Glutamatergic neuron (in vitro differentiated cells): ENCODE measurements around the gene SLC46A3. TPM values are rescaled to one million over a fixed set of nuclear protein-coding genes. Genes with fewer than 3 reads are reported as not detected.
"Not testable (repeated sequence)": the region's sequence is repeated elsewhere in the genome, so short reads cannot be mapped to it uniquely, and the experiment has no call there.

Source experiments
- DNase-seq: peaks from one replicate; pipeline ENCODE4 v3.0.0; 2022
- H3K27ac Mint-ChIP-seq: one replicate; pipeline ENCODE4 v1.8.0; 2020; ENCODE audit warnings: mild to moderate bottlenecking, mixed read lengths, inconsistent platforms; ENCODE audit not compliant: unreplicated experiment
- H3K27me3 Mint-ChIP-seq: one replicate; pipeline ENCODE4 v1.8.0; 2020; ENCODE audit warnings: mild to moderate bottlenecking, moderate library complexity, mixed read lengths, inconsistent platforms; ENCODE audit not compliant: unreplicated experiment
- H3K36me3 Mint-ChIP-seq: one replicate; pipeline ENCODE4 v1.8.0; 2020; ENCODE audit warnings: mild to moderate bottlenecking, mixed read lengths, inconsistent platforms; ENCODE audit not compliant: unreplicated experiment
- H3K4me1 Mint-ChIP-seq: one replicate; pipeline ENCODE4 v1.8.0; 2020; ENCODE audit warnings: mild to moderate bottlenecking, low read depth, mixed read lengths, inconsistent platforms; ENCODE audit not compliant: unreplicated experiment
- H3K4me3 Mint-ChIP-seq: one replicate; pipeline ENCODE4 v1.8.0; 2020; ENCODE audit warnings: mild to moderate bottlenecking, mixed read lengths, inconsistent platforms; ENCODE audit not compliant: unreplicated experiment
- H3K9me3 Mint-ChIP-seq: one replicate; pipeline ENCODE4 v1.8.0; 2020; ENCODE audit warnings: mild to moderate bottlenecking, moderate library complexity, mixed read lengths, inconsistent platforms; ENCODE audit not compliant: unreplicated experiment
- CTCF ChIP-seq: fragments of 200-600 bp; sonication (generic); IDR thresholded peaks from one replicate; pipeline ENCODE4 v1.5.0; 2021; ENCODE audit not compliant: partially characterized antibody, unreplicated experiment
- total RNA-seq: library from RNA; stranded (reverse); fragmentation: NEBNext Ultra II Directional; extraction: Animal tissue kit (Norgen Biotek cat#: 25700); gene quantifications from one replicate; pipeline ENCODE4 v1.2.1, GENCODE V29; 2021; ENCODE audit not compliant: unreplicated experiment

SLC46A3 gene
- total RNA-seq, 1 donor from 2014 or later: 2.3 TPM

- no peak for DNase-seq
- no peak overlapping the region for H3K27ac Mint-ChIP-seq
- no peaks in the 10 kb centered on the region for H3K4me1 Mint-ChIP-seq
- TF ChIP-seq CTCF: no peak
- H3K9me3 Mint-ChIP-seq: no peaks in the 10 kb centered on the region
- no peak overlapping the region for H3K4me3 Mint-ChIP-seq
- no peaks in the 10 kb centered on the region for H3K36me3 Mint-ChIP-seq
- peaks cover 3% of the 10 kb centered on the region for H3K27me3 Mint-ChIP-seq
Observed at GRCh38 chr13:28704919-28705318, 13.9 kb downstream of the SLC46A3 start.

- H3K27me3 Mint-ChIP-seq: no peaks in the 10 kb centered on the region
- no peak overlapping the region for H3K27ac Mint-ChIP-seq
- H3K4me1 Mint-ChIP-seq: no peaks in the 10 kb centered on the region
- DNase-seq: no peak
- no peak overlapping the region for H3K4me3 Mint-ChIP-seq
- no peak for TF ChIP-seq CTCF
- no peaks in the 10 kb centered on the region for H3K36me3 Mint-ChIP-seq
- no peaks in the 10 kb centered on the region for H3K9me3 Mint-ChIP-seq
Observed at GRCh38 chr13:28704282-28704681, 14.5 kb downstream of the SLC46A3 start.

GRCh38 chr13:28699246-28699645, 19.5 kb downstream of the SLC46A3 start:
- Mint-ChIP-seq H3K4me1 (no peaks in the 10 kb centered on the region), H3K9me3 (peaks cover 4% of the 10 kb centered on the region), H3K4me3 (no peak overlapping the region), H3K36me3 (peaks cover 6% of the 10 kb centered on the region), H3K27me3 (no peaks in the 10 kb centered on the region), H3K27ac (no peak overlapping the region)
- no peak for TF ChIP-seq CTCF
- no peak for DNase-seq

GRCh38 chr13:28697441-28697840, 21.3 kb downstream of the SLC46A3 start:
- no peak for TF ChIP-seq CTCF
- Mint-ChIP-seq H3K27ac (no peak overlapping the region), H3K27me3 (no peaks in the 10 kb centered on the region), H3K4me3 (no peak overlapping the region), H3K4me1 (peaks cover 3% of the 10 kb centered on the region), H3K36me3 (peaks cover 6% of the 10 kb centered on the region), H3K9me3 (peaks cover 4% of the 10 kb centered on the region)
- DNase-seq: no peak

GRCh38 chr13:28693605-28694491, 24.9 kb downstream of the SLC46A3 start:
- H3K27me3 Mint-ChIP-seq, H3K36me3 Mint-ChIP-seq, H3K9me3 Mint-ChIP-seq, H3K4me1 Mint-ChIP-seq: not testable (repeated sequence)
- peak overlapping the region; percentile 41 for H3K4me3 Mint-ChIP-seq
- H3K27ac Mint-ChIP-seq: peak overlapping the region; percentile 80
- DNase-seq: peak; percentile 24
